OCI-LY7 (cell line): ENCODE measurements around the gene LRRC74B. TPM values are rescaled to one million over a fixed set of nuclear protein-coding genes. Genes with fewer than 3 reads are reported as not detected.

Experiments
- BruUV-seq: library from RNA; stranded (reverse); fragments of 400-500 nt; replicated peaks from 2 replicates; lab custom pipeline; 2021; lab: Mats Ljungman, UMichigan
- CTCF ChIA-PET: fragments of 300-600 bp; sonication (Branson Sonifier 250); formaldehyde crosslinking; loops from one replicate; lab custom pipeline; 2022; ENCODE audit warnings: antibody characterized with exemption; ENCODE audit not compliant: unreplicated experiment; lab: Charles Lee
- POLR2A ChIA-PET: fragments of 300-600 bp; sonication (Branson Sonifier 250); formaldehyde crosslinking; loops from one replicate; lab custom pipeline; 2022; ENCODE audit warnings: antibody characterized with exemption; lab: Charles Lee
- DNase-seq: peaks from one replicate; pipeline ENCODE4 v3.0.0-alpha.2; 2015; ENCODE audit warnings: low spot score
- H2AFZ ChIP-seq: fragments of 200-600 bp; sonication (generic), shearing (Covaris generic); 2 replicates; pipeline ENCODE4 v1.6.1; 2014; ENCODE audit warnings: mild to moderate bottlenecking, antibody characterized with exemption, low read length, moderate library complexity
- H3K27ac ChIP-seq: fragments of 200-600 bp; sonication (generic); 2 replicates; pipeline ENCODE4 v1.5.1; 2014; ENCODE audit warnings: mixed run types, low read depth, mild to moderate bottlenecking, moderate library complexity, low read length, inconsistent platforms; ENCODE audit not compliant: poor library complexity, severe bottlenecking
- H3K36me3 ChIP-seq: fragments of 200-600 bp; sonication (generic); 2 replicates; pipeline ENCODE4 v1.6.1; 2014; ENCODE audit warnings: mild to moderate bottlenecking, antibody characterized with exemption, low read length, moderate library complexity, mixed read lengths; ENCODE audit not compliant: insufficient read depth
- H3K4me1 ChIP-seq: fragments of 200-600 bp; sonication (generic); 2 replicates; pipeline ENCODE4 v1.5.1; 2014; ENCODE audit warnings: mild to moderate bottlenecking, low read length; ENCODE audit not compliant: insufficient read depth, poor library complexity, severe bottlenecking
- H3K4me2 ChIP-seq: fragments of 200-600 bp; sonication (generic); 2 replicates; pipeline ENCODE4 v1.6.1; 2014; ENCODE audit warnings: mild to moderate bottlenecking, low read length
- H3K4me3 ChIP-seq: fragments of 200-600 bp; sonication (generic); 2 replicates; pipeline ENCODE4 v1.5.1; 2014; ENCODE audit warnings: mild to moderate bottlenecking, low read depth, low read length; ENCODE audit not compliant: poor library complexity, severe bottlenecking
- H3K79me2 ChIP-seq: fragments of 200-600 bp; sonication (generic); 2 replicates; pipeline ENCODE4 v1.6.1; 2016; ENCODE audit warnings: low read depth, mild to moderate bottlenecking, low read length, moderate library complexity, mixed read lengths; ENCODE audit not compliant: insufficient read depth
- H3K9me2 ChIP-seq: fragments of 200-600 bp; sonication (generic); 2 replicates; pipeline ENCODE4 v1.6.1; 2016; ENCODE audit warnings: mild to moderate bottlenecking, low read length, mixed read lengths; ENCODE audit not compliant: insufficient read depth
- H3K9me3 ChIP-seq: fragments of 200-600 bp; sonication (generic); 2 replicates; pipeline ENCODE4 v1.6.1; 2014; ENCODE audit warnings: mild to moderate bottlenecking, mixed run types, low read length, mixed read lengths
- H4K20me1 ChIP-seq: fragments of 200-600 bp; sonication (generic); 2 replicates; pipeline ENCODE4 v1.6.1; 2014; ENCODE audit warnings: mild to moderate bottlenecking, antibody characterized with exemption, low read length, moderate library complexity, mixed read lengths; ENCODE audit not compliant: insufficient read depth
- CTCF ChIP-seq: fragments of 200-600 bp; sonication (generic); conservative IDR thresholded peaks from 2 replicates; pipeline ENCODE4 v1.5.1; 2014; ENCODE audit warnings: mild to moderate bottlenecking, antibody characterized with exemption, low read length, moderate library complexity, mixed read lengths
- EZH2phosphoT487 ChIP-seq: fragments of 200-600 bp; sonication (generic); IDR thresholded peaks from 2 replicates; pipeline ENCODE4 v1.6.1; 2018; ENCODE audit warnings: low read depth, borderline replicate concordance, mild to moderate bottlenecking, mixed run types, antibody characterized with exemption, low read length, moderate library complexity, mixed read lengths
- intact Hi-C: fragments of 100-400 bp; cut with micrococcal nuclease; formaldehyde crosslinking; loops from one replicate; pipeline ENCODE4 v1.10.0; 2022; ENCODE audit not compliant: unreplicated experiment
- total RNA-seq, 2 experiments: library from RNA; depleted of rRNA in 1 of 2; stranded (reverse); fragments of >200 nt in 1 of 2; shearing (Covaris generic) in 1 of 2; gene quantifications; 2 replicates each; pipeline ENCODE4 v1.2.3, GENCODE V29; 2014 to 2022

Gene LRRC74B
- total RNA-seq, 2 experiments from 2014 or later = not detected

GRCh38 chr22:21031545-21032036 lies 14.2 kb upstream of the LRRC74B start:
- no peaks in the 10 kb centered on the region for H3K79me2 ChIP-seq
- BruUV-seq = no TSS peak
- H3K36me3 ChIP-seq = no peaks in the 10 kb centered on the region
- TF ChIP-seq EZH2phosphoT487 = no peak
- TF ChIP-seq CTCF = no peak
- CTCF ChIA-PET = no interaction called here
- H3K4me1 ChIP-seq = no peaks in the 10 kb centered on the region
- H3K9me3 ChIP-seq = no peaks in the 10 kb centered on the region
- no peaks in the 10 kb centered on the region for H4K20me1 ChIP-seq
- POLR2A ChIA-PET = no interaction called here
- intact Hi-C loops = no loop called here
- H3K4me3 ChIP-seq = no peak overlapping the region
- no peak overlapping the region for H3K27ac ChIP-seq
- no peak overlapping the region for H3K4me2 ChIP-seq
- no peak overlapping the region for H2AFZ ChIP-seq
- DNase-seq = no peak
- no peaks in the 10 kb centered on the region for H3K9me2 ChIP-seq

GRCh38 chr22:21032037-21032867 lies 13.5 kb upstream of the LRRC74B start, which contains the start of gene SLC7A4:
SLC7A4 (minus strand) TSS chr22:21032561; CDS start chr22:21031812, 749 bp downstream.
- BruUV-seq = no TSS peak
- Histone ChIP-seq H2AFZ (no peak within 1 kb of the TSS), H3K9me2 (no peaks in the 10 kb centered on the region), H3K4me2 (no peak within 1 kb of the TSS), H3K36me3 (no peaks in the 10 kb centered on the region), H3K79me2 (no peaks in the 10 kb centered on the region), H4K20me1 (no peaks in the 10 kb centered on the region), H3K27ac (no peak within 1 kb of the TSS), H3K4me3 (no peak within 1 kb of the TSS), H3K9me3 (no peaks in the 10 kb centered on the region), H3K4me1 (no peaks in the 10 kb centered on the region)
- ChIA-PET CTCF (no interaction called here), POLR2A (no interaction called here)
- TF ChIP-seq CTCF = no peak
- no peak for TF ChIP-seq EZH2phosphoT487
- DNase-seq = no peak
- intact Hi-C loops = no loop called here
